ENCODE results near the gene CPEB1. TPM values are rescaled to one million over a fixed set of nuclear protein-coding genes. Genes with fewer than 3 reads are reported as not detected.
A peak's percentile ranks its signal among the peaks of the same experiment; 100 is the strongest.

CPEB1 gene
- total RNA-seq, 2 donors from 2014 or later = 1.5 to 3.3 TPM

DNA sequence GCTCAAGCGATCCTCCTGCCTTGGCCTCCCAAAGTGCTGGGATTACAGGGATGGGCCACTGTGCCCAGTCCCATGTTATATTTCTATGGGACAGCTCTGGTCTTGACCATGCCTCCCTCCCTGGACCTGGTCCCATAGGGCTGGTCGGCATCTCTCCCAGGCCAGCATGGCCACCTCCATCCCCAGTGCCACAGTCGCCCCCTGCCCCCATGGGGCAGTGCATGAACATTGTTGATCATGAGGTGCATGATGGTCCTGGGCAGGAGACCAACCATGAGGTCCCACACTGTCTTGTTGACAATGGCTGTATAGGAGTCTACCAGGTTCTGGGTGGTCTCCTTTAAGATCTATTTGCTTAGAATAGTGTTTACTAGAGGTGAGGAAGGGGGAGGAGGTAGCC is 113.4 kb downstream of the CPEB1 start:
- TF ChIP-seq CTCF (IDR thresholded peaks at IDR 0.05) = no peak
- Histone ChIP-seq H3K27me3 (no peaks in the 10 kb centered on the region), H3K36me3 (peaks cover 50% of the 10 kb centered on the region), H3K27ac (no peak overlapping the region), H3K4me1 (peaks cover 0 to 15% of the 10 kb centered on the region in 2 donors), H3K4me3 (no peak overlapping the region), H3K9me3 (no peaks in the 10 kb centered on the region)
- DNase-seq (ENCODE audit: low spot score) = no peak

DNA sequence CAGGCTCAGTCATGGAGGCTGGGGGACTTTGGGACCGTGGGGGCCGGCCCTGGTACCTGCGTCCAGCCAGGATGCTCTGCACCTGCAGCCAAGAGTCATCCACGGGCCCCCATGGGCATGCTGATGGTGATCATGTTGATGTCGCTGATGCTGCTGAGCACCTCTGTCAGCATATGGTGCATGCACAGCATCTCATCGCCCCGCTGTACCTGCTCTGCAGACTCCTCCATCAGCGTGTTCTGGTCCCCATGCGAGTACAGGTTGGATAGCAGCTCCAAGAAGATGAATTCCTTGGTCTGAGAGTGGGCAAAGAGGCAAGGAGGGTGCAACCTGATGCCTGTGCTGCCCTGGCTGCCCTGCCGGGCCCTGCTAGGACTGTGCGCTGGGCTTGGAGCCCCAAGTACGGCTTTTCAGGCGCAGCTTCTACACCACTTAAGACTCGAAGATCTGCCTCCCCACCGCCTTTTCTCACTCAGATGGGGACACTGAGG is 114.1 kb downstream of the CPEB1 start:
- DNase-seq (ENCODE audit: low spot score) = no peak
- Histone ChIP-seq H3K4me1 (peaks cover 0 to 8% of the 10 kb centered on the region in 2 donors), H3K4me3 (no peak overlapping the region), H3K9me3 (no peaks in the 10 kb centered on the region), H3K36me3 (peaks cover 42% of the 10 kb centered on the region), H3K27me3 (no peaks in the 10 kb centered on the region), H3K27ac (no peak overlapping the region)
- no peak for TF ChIP-seq CTCF (IDR thresholded peaks at IDR 0.05)

- no peak for DNase-seq (ENCODE audit: low spot score)
- Histone ChIP-seq H3K27ac (no peak overlapping the region), H3K36me3 (peaks cover 37% of the 10 kb centered on the region), H3K4me1 (peaks cover 0 to 5% of the 10 kb centered on the region in 2 donors), H3K4me3 (no peak overlapping the region), H3K9me3 (no peaks in the 10 kb centered on the region), H3K27me3 (no peaks in the 10 kb centered on the region)
- TF ChIP-seq CTCF (IDR thresholded peaks at IDR 0.05) = no peak
Observed at GRCh38 chr15:82532383-82532990, 114.7 kb downstream of the CPEB1 start.

DNA sequence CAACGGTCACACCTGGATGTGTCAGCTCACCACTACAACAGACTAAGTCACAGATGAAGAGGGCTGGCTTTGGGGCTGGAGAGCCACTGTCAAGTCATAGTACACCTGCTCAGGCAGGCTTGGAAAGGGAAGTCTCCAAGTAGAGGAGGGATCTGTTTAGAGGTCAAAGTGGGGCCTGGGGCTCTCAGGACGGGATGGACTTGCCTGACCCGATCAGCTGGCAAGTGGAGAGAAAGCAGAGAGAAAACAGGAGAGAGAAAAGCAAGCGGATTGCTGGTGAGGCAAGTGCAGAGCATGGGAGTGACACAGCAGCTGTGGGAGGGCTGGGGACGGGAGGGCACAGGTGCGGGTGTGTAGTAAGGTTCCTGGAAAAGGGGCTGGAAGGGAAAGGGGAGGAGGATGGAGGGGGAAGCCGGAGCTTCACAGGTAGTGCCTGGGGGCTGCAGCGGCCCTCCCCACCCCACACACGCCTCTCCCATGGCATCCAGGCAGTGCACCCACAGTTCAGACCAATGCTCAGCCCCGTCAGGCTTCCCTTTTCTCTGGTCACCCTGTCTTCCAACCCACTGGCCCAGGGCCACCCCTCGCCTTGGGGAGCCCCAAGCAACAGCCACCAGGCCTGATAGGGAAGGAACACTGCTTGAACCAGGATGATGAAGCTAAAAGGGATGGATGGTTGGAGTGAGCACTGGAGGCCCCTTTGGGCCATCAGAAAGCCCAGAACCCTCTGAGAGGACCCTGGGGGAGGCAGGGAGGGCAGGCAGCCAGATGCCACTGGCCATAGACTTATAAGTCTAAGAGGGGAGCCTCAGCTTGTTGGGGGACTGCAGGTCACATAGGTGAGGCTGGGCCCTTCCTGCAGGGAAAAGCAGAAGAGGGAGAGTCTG is 115.4 kb downstream of the CPEB1 start:
- H3K27me3 ChIP-seq = no peaks in the 10 kb centered on the region
- H3K4me3 ChIP-seq = no peak overlapping the region
- H3K9me3 ChIP-seq = no peaks in the 10 kb centered on the region
- H3K36me3 ChIP-seq = peaks cover 34% of the 10 kb centered on the region
- TF ChIP-seq CTCF (IDR thresholded peaks at IDR 0.05) = no peak
- peaks cover 0 to 5% of the 10 kb centered on the region in 2 donors for H3K4me1 ChIP-seq
- DNase-seq (ENCODE audit: low spot score) = no peak
- no peak overlapping the region for H3K27ac ChIP-seq

DNA sequence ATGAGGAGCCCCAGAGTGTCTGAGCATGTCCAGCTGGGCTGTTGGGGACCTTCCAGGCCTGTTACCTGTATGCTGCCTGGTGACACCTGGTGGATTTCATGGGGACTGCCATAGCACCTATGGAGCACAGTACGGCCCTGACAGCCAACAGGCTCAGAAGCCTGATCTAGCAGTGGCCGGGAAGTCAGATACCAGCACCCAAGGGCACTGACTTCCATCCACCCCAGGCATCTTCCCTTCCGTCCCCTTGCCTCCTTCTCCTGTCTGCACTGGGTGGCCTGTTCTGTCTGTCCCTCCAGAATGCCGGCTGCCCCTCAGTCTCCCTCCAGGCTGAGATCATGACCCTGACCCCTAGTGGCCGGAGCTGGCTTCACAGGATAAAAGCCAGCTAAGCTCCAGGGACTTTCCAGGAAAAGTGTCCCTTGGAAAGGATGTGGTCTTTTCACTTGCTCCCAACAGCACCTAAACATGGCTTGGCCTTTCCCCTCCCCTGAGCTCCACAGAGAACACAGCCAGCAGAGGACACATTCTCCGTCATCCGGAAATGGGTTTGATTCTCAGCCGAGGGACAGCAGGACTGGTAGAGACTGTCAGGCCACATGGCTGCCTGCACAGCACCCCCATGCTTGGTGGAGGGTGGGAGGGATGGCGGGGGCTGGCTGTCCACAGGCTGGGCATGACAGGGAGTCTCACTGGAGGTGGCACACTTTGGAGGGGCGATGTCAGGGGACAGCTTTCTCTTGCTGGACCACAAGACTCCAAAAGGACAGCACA is 116.4 kb downstream of the CPEB1 start:
- H3K4me3 ChIP-seq = peak overlapping the region in 1 of 2 donors; percentile 13
- H3K36me3 ChIP-seq = peaks cover 25% of the 10 kb centered on the region
- H3K9me3 ChIP-seq = no peaks in the 10 kb centered on the region
- H3K27me3 ChIP-seq = no peaks in the 10 kb centered on the region
- no peak overlapping the region for H3K27ac ChIP-seq
- TF ChIP-seq CTCF (IDR thresholded peaks at IDR 0.05) = peak; percentile 81 to 89
- H3K4me1 ChIP-seq = peaks cover 0 to 5% of the 10 kb centered on the region in 2 donors
- DNase-seq (ENCODE audit: low spot score) = peak; percentile 73

All from right atrium auricular region (tissue), 2 donors.